H1 (cell line): Measurements from ENCODE around the gene ATF7. TPM values are rescaled to one million over a fixed set of nuclear protein-coding genes. Genes with fewer than 3 reads are reported as not detected.

Experiments used
- CTCF ChIA-PET: fragments of 300-600 bp; sonication (Branson Sonifier 250); formaldehyde crosslinking; loops from one replicate; lab custom pipeline; 2021; ENCODE audit not compliant: partially characterized antibody; lab: Charles Lee
- POLR2A ChIA-PET: fragments of 300-600 bp; sonication (Branson Sonifier 250); formaldehyde crosslinking; loops from one replicate; lab custom pipeline; 2021; ENCODE audit warnings: inconsistent platforms; ENCODE audit not compliant: partially characterized antibody; lab: Charles Lee
- DNase-seq, 2 experiments: peaks; one replicate each; pipeline versions ENCODE4 v3.0.0 to v3.0.0-alpha.2; 2010 to 2022; ENCODE audit warnings: low spot score in 2 of 2, low read depth in 1 of 2, mixed read lengths in 1 of 2
- FAIRE-seq: peaks from 2 replicates; lab custom pipeline; 2011; peaks lifted over from hg19 to GRCh38; lab: Jason Lieb, UNC
- H2AFZ ChIP-seq: 2 replicates; pipeline ENCODE4 v1.8.1; 2012; ENCODE audit warnings: low read length, inconsistent platforms
- H2AK5ac ChIP-seq: 2 replicates; pipeline ENCODE4 v1.6.1; 2013; ENCODE audit warnings: low read depth, low read length
- H2BK120ac ChIP-seq: replicated peaks from 2 replicates; pipeline ENCODE3; 2013; ENCODE audit warnings: low read depth, low read length, inconsistent platforms
- H2BK12ac ChIP-seq: 2 replicates; pipeline ENCODE4 v1.6.1; 2013; ENCODE audit warnings: low read depth, low read length
- H2BK15ac ChIP-seq: 2 replicates; pipeline ENCODE4 v1.6.1; 2013; ENCODE audit warnings: low read length
- H2BK20ac ChIP-seq: 2 replicates; pipeline ENCODE4 v1.6.1; 2013; ENCODE audit warnings: low read length
- H2BK5ac ChIP-seq: 2 replicates; pipeline ENCODE4 v1.6.1; 2013; ENCODE audit warnings: low read depth, low read length
- H3K14ac ChIP-seq: 2 replicates; pipeline ENCODE4 v1.6.1; 2013; ENCODE audit warnings: inconsistent platforms; ENCODE audit not compliant: insufficient read length
- H3K18ac ChIP-seq: 2 replicates; pipeline ENCODE4 v1.6.1; 2013; ENCODE audit warnings: low read length; ENCODE audit errors: extremely low read depth
- H3K23ac ChIP-seq: 2 replicates; pipeline ENCODE4 v1.6.1; 2013; ENCODE audit warnings: inconsistent platforms; ENCODE audit not compliant: insufficient read length
- H3K23me2 ChIP-seq: 2 replicates; pipeline ENCODE4 v1.6.1; 2013; ENCODE audit warnings: low read depth, low read length
- H3K27ac ChIP-seq: 2 replicates; pipeline ENCODE4 v1.6.1; 2011; ENCODE audit warnings: low read depth, low read length, inconsistent platforms
- H3K27me3 ChIP-seq, 4 experiments: replicated peaks in 1 of 4; 1 replicate in 1 of 4; 2 replicates in 3 of 4; pipeline versions ENCODE4 v1.6.1 to v1.8.1; 2011 to 2013; ENCODE audit warnings: low read length in 3 of 4, mild to moderate bottlenecking in 3 of 4, inconsistent platforms in 2 of 4, mixed read lengths in 2 of 4, moderate library complexity in 1 of 4; ENCODE audit not compliant: control insufficient read depth in 3 of 4, insufficient read depth in 3 of 4; ENCODE audit errors: extremely low read depth in 1 of 4
- H3K36me3 ChIP-seq, 4 experiments: 2 replicates each; pipeline versions ENCODE4 v1.6.1 to v1.8.1; 2011 to 2013; ENCODE audit warnings: mild to moderate bottlenecking in 4 of 4, low read length in 3 of 4, moderate library complexity in 2 of 4, control low read depth in 1 of 4, inconsistent platforms in 1 of 4; ENCODE audit not compliant: insufficient read depth in 4 of 4, control insufficient read depth in 2 of 4
- H3K4ac ChIP-seq: replicated peaks from 2 replicates; pipeline ENCODE3; 2013; ENCODE audit warnings: low read length, low read depth, mixed read lengths, inconsistent platforms; ENCODE audit not compliant: insufficient read length
- H3K4me1 ChIP-seq, 4 experiments: replicated peaks in 1 of 4; 1 replicate in 1 of 4; 2 replicates in 3 of 4; pipeline versions ENCODE4 v1.6.1 to v1.8.1; 2011 to 2013; ENCODE audit warnings: low read length in 3 of 4, inconsistent platforms in 2 of 4, mixed read lengths in 1 of 4; ENCODE audit not compliant: insufficient read depth in 4 of 4, control insufficient read depth in 3 of 4
- H3K4me2 ChIP-seq, 2 experiments: 2 replicates each; pipeline versions ENCODE4 v1.6.1 to v1.8.1; 2011 to 2013; ENCODE audit warnings: low read depth in 2 of 2, low read length in 2 of 2, control low read depth in 1 of 2, inconsistent platforms in 1 of 2, mild to moderate bottlenecking in 1 of 2; ENCODE audit not compliant: insufficient read depth in 1 of 2
- H3K4me3 ChIP-seq, 4 experiments: fragments of 200-600, 300-600 bp in 1 of 4; sonication (generic), shearing (Covaris generic), sonication (Bioruptor Twin) in 1 of 4; 2 replicates each; pipeline versions ENCODE4 v1.5.1 to v1.8.1; 2011 to 2016; ENCODE audit warnings: low read length in 4 of 4, low read depth in 3 of 4, control low read depth in 2 of 4, inconsistent platforms in 2 of 4, mild to moderate bottlenecking in 2 of 4, mixed read lengths in 1 of 4, moderate library complexity in 1 of 4; ENCODE audit not compliant: insufficient read depth in 2 of 4; ENCODE audit errors: extremely low read depth in 1 of 4
- H3K56ac ChIP-seq: replicated peaks from 2 replicates; pipeline ENCODE3; 2013; ENCODE audit warnings: low read depth, mild to moderate bottlenecking, mixed read lengths, low read length, inconsistent platforms; ENCODE audit not compliant: insufficient read length
- H3K79me1 ChIP-seq: 2 replicates; pipeline ENCODE4 v1.6.1; 2013; ENCODE audit warnings: low read depth, low read length, control low read depth
- H3K79me2 ChIP-seq, 2 experiments: 2 replicates each; pipeline versions ENCODE4 v1.6.1 to v1.8.1; 2012 to 2013; ENCODE audit warnings: low read length in 2 of 2, mild to moderate bottlenecking in 2 of 2, inconsistent platforms in 1 of 2; ENCODE audit not compliant: insufficient read depth in 2 of 2, control insufficient read depth in 1 of 2
- H3K9ac ChIP-seq, 4 experiments: replicated peaks in 1 of 4; 1 replicate in 1 of 4; 2 replicates in 3 of 4; pipeline versions ENCODE4 v1.6.1 to v1.8.1; 2011 to 2013; ENCODE audit warnings: low read depth in 3 of 4, low read length in 3 of 4, control low read depth in 2 of 4, mild to moderate bottlenecking in 2 of 4, moderate library complexity in 2 of 4, inconsistent platforms in 1 of 4; ENCODE audit errors: extremely low read depth in 1 of 4
- H3K9me3 ChIP-seq, 2 experiments: 2 replicates each; pipeline versions ENCODE4 v1.6.1 to v1.8.1; 2012 to 2013; ENCODE audit warnings: mild to moderate bottlenecking in 2 of 2, moderate library complexity in 2 of 2, control low read depth in 1 of 2, inconsistent platforms in 1 of 2, low read depth in 1 of 2, low read length in 1 of 2, mixed read lengths in 1 of 2; ENCODE audit not compliant: insufficient read depth in 2 of 2
- H4K20me1 ChIP-seq, 2 experiments: replicated peaks in 1 of 2; 2 replicates each; pipeline versions ENCODE3 to v1.8.1; 2011 to 2013; ENCODE audit warnings: inconsistent platforms in 2 of 2, low read length in 2 of 2, mild to moderate bottlenecking in 1 of 2; ENCODE audit not compliant: insufficient read depth in 2 of 2, control insufficient read depth in 1 of 2
- H4K5ac ChIP-seq: 2 replicates; pipeline ENCODE4 v1.6.1; 2013; ENCODE audit warnings: low read length, low read depth, mixed read lengths, inconsistent platforms; ENCODE audit not compliant: insufficient read length
- H4K8ac ChIP-seq: 2 replicates; pipeline ENCODE4 v1.8.0; 2013; ENCODE audit warnings: mild to moderate bottlenecking, moderate library complexity, low read length, inconsistent platforms; ENCODE audit not compliant: insufficient read depth; ENCODE audit errors: extremely low read depth
- H4K91ac ChIP-seq: replicated peaks from 2 replicates; pipeline ENCODE3; 2013; ENCODE audit warnings: low read length, mixed read lengths, inconsistent platforms; ENCODE audit not compliant: insufficient read length
- ATF3 ChIP-seq: IDR thresholded peaks from 2 replicates; pipeline ENCODE4 v1.6.1; 2011; ENCODE audit warnings: low read depth, mild to moderate bottlenecking, low read length; ENCODE audit not compliant: insufficient read depth
- BACH1 ChIP-seq: IDR thresholded peaks from 2 replicates; pipeline ENCODE4 v1.6.1; 2012; ENCODE audit warnings: low read length, improper control_type of control experiment
- BRCA1 ChIP-seq: IDR thresholded peaks from 2 replicates; pipeline ENCODE4 v1.6.1; 2012; ENCODE audit warnings: low read depth, low read length, improper control_type of control experiment
- EGR1 ChIP-seq: IDR thresholded peaks from 2 replicates; pipeline ENCODE4 v1.6.1; 2011; ENCODE audit warnings: low read depth, low read length, borderline replicate concordance
- HDAC2 ChIP-seq, 2 experiments: fragments of 300-600 bp in 1 of 2; sonication (generic) in 1 of 2; IDR thresholded peaks; 2 replicates each; pipeline ENCODE4 v1.6.1; 2011 to 2012; ENCODE audit warnings: low read depth in 2 of 2, low read length in 2 of 2, mild to moderate bottlenecking in 2 of 2, moderate library complexity in 2 of 2, borderline replicate concordance in 1 of 2, inconsistent platforms in 1 of 2
- JUN ChIP-seq: IDR thresholded peaks from 2 replicates; pipeline ENCODE4 v1.6.1; 2011; ENCODE audit warnings: low read depth, mild to moderate bottlenecking, improper control_type of control experiment, low read length
- KDM5A ChIP-seq: fragments of 200-600 bp; IDR thresholded peaks from 2 replicates; pipeline ENCODE4 v1.7.1; 2012; ENCODE audit warnings: mild to moderate bottlenecking, low read length, inconsistent platforms, mixed read lengths
- MAX ChIP-seq: IDR thresholded peaks from 2 replicates; pipeline ENCODE4 v1.6.1; 2012; ENCODE audit warnings: inconsistent platforms
- POLR2A ChIP-seq, 2 experiments: IDR thresholded peaks; 1 replicate in 1 of 2; 2 replicates in 1 of 2; pipeline ENCODE4 v1.6.1; 2011; ENCODE audit warnings: low read depth in 2 of 2, low read length in 2 of 2, mild to moderate bottlenecking in 2 of 2; ENCODE audit errors: control extremely low read depth in 1 of 2
- RXRA ChIP-seq: IDR thresholded peaks from 2 replicates; pipeline ENCODE4 v1.6.1; 2011; ENCODE audit warnings: low read depth, mild to moderate bottlenecking, low read length, moderate library complexity; ENCODE audit not compliant: insufficient read depth
- SP4 ChIP-seq: IDR thresholded peaks from 2 replicates; pipeline ENCODE4 v1.6.1; 2012; ENCODE audit warnings: low read length, inconsistent platforms
- TAF7 ChIP-seq: optimal IDR thresholded peaks from 2 replicates; pipeline ENCODE3; 2011; ENCODE audit warnings: low read depth, mild to moderate bottlenecking, inconsistent platforms, low read length, moderate library complexity, borderline replicate concordance
- ZNF274 ChIP-seq: IDR thresholded peaks from 2 replicates; pipeline ENCODE4 v1.7.0; 2012; ENCODE audit warnings: low read length, borderline replicate concordance; ENCODE audit errors: extremely low read depth
- WGBS, 2 experiments: shearing (Covaris generic) in 1 of 2; methylation state at CpG; one replicate each; pipeline versions ENCODE4 v1.1.6 to v1.1.7; 2013 to 2015; ENCODE audit warnings: low lambda C conversion rate in 2 of 2, mixed read lengths in 2 of 2, inconsistent platforms in 1 of 2, low coverage in 1 of 2, missing lambda C conversion rate in 1 of 2; ENCODE audit not compliant: insufficient replicate concordance in 2 of 2, insufficient coverage in 1 of 2, insufficient read length in 1 of 2; ENCODE audit errors: extremely low coverage in 1 of 2, missing lambda C conversion rate in 1 of 2; 5-methylcytosine and 5-hydroxymethylcytosine counted together
- polyA plus RNA-seq, 7 experiments: library from polyadenylated mRNA; depleted of rRNA in 3 of 7; stranded (reverse) in 5 of 7; unstranded in 2 of 7; fragments of >200 nt in 5 of 7; fragments of 200-250 nt in 2 of 7; gene quantifications; 1 replicate in 5 of 7; 2 replicates in 1 of 7; 4 replicates in 1 of 7; pipeline versions ENCODE4 v1.2.1 to v1.2.3, GENCODE V29; 2011 to 2013; ENCODE audit warnings: missing spikeins in 2 of 7, mixed read lengths in 2 of 7
- total RNA-seq: library from RNA; stranded (reverse); fragmentation: NEBNext Ultra II Directional; extraction: Animal tissue kit (Norgen Biotek cat#: 25700); gene quantifications from 2 replicates; pipeline ENCODE4 v1.2.1, GENCODE V29; 2021

Gene ATF7
- total and polyA plus RNA-seq, 2 of the 8 experiments (the other 6 are each of a cell fraction or from before 2014, with no cell fraction given): 10.1 to 16.6 TPM

DNA sequence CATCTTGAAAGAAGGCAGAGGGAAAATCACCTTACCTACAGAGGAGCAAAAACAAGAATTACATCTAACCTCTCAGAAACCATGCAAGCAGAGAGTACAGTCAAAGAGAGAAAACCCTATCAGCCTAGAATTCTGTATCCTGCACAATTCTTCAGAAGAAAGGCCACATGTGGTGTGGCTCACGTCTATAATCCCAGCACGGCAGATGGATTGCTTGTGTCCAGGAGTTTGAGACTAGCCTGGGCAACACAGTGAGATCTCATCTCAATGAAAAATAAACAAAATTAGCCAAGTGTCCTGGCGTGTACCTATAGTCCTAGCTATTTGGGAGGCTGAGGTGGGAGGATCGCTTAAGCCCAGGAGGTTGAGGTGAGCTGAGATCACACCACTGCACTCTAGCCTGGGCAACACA, 48.2 kb downstream of the ATF7 start:
- Histone ChIP-seq H3K4me1 (no peaks in the 10 kb centered on the region), H3K27ac (no peak overlapping the region), H4K20me1 (no peaks in the 10 kb centered on the region), H2BK5ac (no peak overlapping the region), H3K27me3 (no peaks in the 10 kb centered on the region), H3K14ac (no peak overlapping the region), H3K18ac (no peak overlapping the region), H3K56ac (no peak overlapping the region), H3K4ac (no peak overlapping the region), H2BK12ac (no peak overlapping the region), H2BK120ac (no peak overlapping the region), H3K36me3 (no peaks in the 10 kb centered on the region), H2AFZ (no peak overlapping the region), H2BK15ac (no peak overlapping the region), H3K9me3 (no peaks in the 10 kb centered on the region), H2AK5ac (no peak overlapping the region), H4K5ac (no peak overlapping the region), H3K4me3 (no peak overlapping the region), H2BK20ac (no peak overlapping the region), H3K4me2 (no peak overlapping the region), H3K23me2 (no peaks in the 10 kb centered on the region), H3K23ac (no peak overlapping the region), H3K9ac (no peak overlapping the region), H3K79me2 (no peaks in the 10 kb centered on the region), H4K8ac (no peak overlapping the region), H3K79me1 (no peaks in the 10 kb centered on the region), H4K91ac (no peak overlapping the region)
- TF ChIP-seq POLR2A (IDR thresholded peaks at IDR 0.05; ENCODE audit: control extremely low read depth in 1 of 2, low read depth in 2 of 2, low read length in 2 of 2) (no peak), BRCA1 (no peak), HDAC2 (IDR thresholded peaks at IDR 0.05; ENCODE audit: borderline replicate concordance in 1 of 2, low read depth in 2 of 2, low read length in 2 of 2) (no peak), JUN (no peak), MAX (no peak), KDM5A (no peak), BACH1 (no peak), EGR1 (no peak), ATF3 (no peak), SP4 (no peak), ZNF274 (no peak), RXRA (no peak), TAF7 (no peak)
- CTCF ChIA-PET: interaction anchor here (0.6 to 1.2 kb wide), 4 partner anchors 14 to 512 kb away, joined by 3 to 4 read pairs (median 4); no protein-coding TSS in a partner anchor
- POLR2A ChIA-PET: no interaction called here
- no peak for FAIRE-seq
- DNase-seq: no peak
- 89% methylated on average over 4 of the region's 4 CpGs; no CpG with 5 or more reads in 1 of the 2 experiments for WGBS, 2 experiments
